Measurements from ENCODE around the gene ATP8B3. TPM values are rescaled to one million over a fixed set of nuclear protein-coding genes. Genes with fewer than 3 reads are reported as not detected.

ATP8B3 gene
- total RNA-seq, 1 donor from 2014 or later, result 1.4 TPM

DNA sequence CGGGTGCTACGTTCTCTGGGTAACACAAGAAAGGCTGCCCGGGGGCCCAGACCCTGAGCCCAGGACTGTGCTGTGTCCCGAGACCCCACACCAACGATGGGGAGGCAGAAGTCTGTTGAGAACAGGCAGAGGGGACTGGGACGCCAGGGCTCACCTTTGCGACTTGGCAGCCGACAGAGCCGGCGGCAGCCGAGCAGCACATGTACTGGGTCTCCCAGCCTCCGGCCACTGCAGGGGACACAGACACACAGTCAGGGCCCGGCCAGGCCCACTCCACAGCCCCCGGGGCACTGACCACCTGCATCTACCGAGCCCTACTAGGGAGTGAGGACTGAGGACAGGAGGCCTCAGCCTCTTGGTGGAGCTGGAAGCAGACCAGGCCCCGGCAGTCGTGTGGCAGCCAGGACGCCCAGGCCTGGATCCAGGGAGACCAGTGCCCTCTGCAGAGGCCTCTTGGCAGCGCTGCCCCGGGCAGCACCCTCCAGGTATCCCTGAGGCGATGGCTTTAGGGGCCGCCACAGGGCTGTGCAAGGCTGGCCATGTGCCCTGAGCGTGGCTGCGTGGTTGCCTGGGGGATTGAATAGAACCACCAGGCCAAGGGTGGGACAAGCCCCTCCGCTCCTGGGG, 5.6 kb upstream of the ATP8B3 start:
- DNase-seq (ENCODE audit: low spot score) (no peak), ATAC-seq (peak; percentile 4)

DNA sequence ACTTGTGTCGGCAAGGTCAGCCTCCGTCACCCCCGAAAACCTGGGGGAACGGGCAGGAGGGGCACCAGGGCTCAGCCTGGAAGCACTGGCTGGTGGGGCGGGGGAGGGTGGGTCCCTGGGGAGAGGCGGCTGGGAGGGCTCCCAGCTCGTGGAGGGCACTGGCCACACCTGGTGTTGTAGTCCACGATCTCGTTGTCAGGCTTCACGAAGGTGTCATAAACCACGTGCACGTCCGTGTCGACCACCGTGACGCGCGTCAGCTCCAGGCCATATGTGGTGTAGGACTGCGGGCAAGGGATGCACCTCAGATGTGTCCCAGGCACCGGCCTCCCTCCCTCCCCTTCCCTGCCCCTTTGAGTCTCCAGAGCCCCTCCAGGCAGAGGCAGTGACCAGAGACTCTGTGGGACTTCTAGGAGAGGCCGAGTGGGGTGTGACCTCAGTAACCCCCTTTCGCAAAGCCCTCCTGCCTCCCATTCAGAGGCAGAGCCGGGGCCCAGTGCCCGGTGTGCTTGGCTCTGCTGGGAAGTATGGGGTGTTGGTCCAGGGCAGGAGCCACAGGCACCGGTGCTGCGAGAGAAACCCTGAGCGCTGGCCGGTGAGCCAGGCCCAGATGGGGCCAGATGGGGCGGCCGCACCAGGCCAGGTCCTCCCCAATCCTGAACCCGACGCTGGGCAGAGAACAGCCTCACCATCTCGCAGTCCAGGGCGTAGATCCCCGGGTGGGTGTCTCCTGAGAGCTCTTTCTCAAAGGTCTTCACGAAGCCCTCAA, 4.6 kb upstream of the ATP8B3 start:
- ATAC-seq (no peak), DNase-seq (ENCODE audit: low spot score) (no peak)

DNA sequence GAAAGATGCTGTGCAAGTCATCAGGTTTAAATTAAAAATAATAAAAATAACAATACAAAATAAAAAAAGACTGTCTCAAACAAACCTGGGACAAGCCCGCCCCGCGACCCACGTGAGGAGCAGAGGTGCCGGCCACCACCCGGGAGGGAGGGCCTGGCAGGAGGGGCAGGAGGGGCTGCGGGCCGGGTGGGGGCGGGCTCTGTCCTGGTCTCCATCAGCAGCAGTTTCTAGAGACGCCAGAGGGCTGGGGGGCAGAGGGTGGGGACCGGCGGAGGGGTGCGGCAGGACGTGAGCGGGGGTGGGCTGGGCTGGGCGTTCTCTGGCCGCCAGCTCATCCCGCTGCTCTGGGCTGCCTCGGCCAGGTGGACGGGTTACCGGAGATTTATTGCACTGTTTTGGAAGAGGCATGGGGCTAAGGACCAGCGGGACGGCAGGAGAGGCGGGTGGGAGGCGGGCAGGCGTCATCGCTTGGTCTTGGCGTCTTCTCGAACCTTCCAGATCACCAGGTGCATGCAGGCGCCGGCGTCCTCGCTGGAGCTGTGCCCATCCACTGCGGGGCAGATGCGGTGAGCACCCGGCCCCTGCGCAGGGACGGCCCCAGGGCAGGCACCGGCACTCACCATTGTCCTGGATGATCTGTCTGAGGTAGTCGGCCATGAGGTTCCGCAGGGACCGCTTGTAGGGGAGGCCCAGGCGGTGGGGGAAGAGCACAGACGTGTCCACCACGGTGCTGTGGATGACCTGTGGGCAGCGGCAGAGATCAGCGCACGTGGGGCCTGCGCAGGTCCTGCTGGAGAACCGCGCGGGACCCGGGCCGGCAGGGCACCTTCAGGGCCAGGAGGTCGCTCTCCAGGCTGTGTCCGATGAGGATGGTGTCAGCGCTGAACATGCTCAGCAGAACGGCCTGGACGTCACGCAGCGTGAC, 3.8 kb upstream of the ATP8B3 start:
- ATAC-seq (no peak), DNase-seq (ENCODE audit: low spot score) (no peak)

DNA sequence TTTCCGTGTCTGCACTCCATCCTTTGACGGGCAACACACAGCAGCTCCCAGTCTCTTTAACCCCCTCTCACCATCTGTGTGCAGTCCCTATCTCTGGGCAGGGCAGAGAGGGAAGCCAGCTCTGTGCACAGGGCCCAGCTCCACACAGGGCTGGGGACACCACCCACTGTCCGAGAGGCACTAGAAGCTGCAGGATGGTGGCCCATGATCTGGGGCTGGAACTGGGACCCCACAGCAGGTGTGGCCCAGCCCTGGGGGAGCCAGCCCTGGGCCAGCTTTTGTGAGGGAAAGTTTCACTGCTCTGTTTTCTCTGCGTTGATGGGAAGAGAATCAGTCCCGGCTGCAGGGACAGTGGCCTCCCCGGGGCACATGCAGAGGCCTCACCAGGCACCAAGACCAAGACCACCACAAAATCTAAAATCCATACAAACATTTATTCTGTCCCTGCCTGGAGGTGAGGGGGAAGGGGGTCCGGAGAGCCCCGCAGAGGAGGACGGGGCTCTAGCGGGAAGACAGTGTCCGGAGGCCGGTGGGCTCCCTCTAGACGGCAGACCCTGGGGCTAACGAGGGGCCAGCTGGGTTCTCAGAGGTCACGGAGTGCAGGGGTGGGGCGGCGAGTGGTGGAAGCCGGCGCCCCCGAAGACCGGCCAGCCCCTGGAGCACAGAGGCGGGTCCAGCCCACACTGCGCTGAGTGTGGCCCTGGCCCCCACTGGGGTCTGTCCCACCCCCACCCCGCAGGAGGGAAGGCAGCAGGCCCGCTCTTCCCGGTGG, 2.9 kb upstream of the ATP8B3 start:
- DNase-seq (ENCODE audit: low spot score) (no peak), ATAC-seq (no peak)

- ATAC-seq, result no peak
- no peak for DNase-seq (ENCODE audit: low spot score)
These were observed 2.3 kb upstream of the ATP8B3 start for GRCh38 chr19:1814391-1814790.

DNA sequence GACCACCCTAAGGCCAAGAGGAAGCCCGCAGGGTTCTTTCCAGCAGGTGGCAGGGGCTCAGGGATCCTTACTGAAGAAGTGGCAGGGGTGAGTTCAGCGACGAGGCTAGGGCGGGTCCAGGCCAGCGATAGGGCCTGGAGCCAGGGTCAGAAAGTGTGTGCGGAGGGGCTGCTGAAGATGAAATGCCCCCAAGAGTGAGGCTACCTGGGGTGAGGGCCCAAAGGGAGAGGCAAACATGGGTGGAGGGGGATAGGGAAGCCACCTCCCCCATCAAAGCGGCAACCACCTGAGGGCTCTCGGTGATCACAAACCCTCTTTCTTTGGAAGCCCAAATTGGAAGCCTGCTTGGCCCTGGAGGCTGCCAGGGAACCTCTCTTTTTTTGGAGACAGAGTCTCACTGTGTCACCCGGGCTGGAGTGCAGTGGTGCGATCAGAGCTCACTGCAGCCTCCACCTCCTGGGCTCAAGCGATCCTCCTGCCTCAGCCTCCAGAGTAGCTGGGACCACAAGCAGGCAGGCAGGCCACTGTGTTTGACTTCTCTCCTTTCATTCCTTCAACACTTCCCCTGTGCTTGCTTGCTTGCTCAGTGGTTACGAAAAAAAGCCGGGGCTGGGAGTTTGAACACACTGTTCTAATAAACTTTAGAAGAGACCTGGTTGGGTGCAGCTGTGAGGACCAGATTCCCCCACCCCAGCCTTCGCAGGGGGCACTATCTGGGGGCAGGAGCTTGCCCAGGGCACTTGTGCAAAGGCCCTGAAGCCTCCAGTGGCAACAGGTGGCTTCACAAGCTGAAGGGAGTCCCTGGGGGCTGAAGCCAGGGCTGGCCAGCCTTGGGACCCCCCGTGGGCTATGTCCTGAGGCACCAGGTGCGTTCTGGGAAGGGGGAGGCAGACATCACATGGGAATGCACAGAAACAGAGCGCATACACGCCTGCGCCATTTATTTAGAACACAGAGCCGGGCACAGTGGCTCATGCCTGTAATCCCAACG, 1.4 kb upstream of the ATP8B3 start:
- ATAC-seq, result no peak

DNA sequence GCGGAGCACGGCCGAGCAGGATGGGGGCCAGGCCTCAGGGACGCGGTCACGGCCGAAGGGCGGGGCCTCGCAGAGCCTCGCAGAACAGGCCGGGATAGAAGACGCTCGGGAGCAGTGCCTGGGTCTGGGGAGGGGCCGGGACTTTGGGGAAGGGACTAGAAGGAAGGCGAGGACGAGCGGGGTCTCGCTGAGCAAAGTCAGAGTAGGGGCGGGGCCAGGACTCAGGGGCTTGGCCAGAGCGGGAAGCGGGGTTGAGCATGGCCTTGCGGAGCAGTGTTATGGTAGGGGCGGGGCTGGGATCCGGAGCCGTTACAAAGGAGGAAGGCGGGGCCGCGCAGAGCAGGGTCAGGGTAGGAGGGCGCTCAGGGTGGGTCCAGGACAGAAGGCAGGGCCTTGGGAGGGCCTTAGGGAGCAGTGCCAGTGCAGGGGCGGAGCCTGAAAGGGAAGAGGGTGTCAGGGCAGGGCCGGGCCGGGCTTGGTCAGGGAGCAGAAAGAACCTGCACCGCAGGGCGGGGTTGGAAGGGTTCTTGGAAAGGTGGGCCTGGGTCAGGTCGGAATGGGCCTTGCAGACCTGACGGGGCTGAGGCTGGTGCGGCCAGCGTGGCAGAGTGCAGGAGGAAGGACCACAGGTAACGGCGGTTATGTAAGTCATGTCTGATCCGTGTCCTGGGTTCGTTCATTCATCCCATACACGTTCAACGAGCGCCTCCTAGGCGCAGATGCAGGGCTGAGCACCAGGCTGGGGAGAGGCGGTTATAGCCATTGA, 533 bp upstream of the ATP8B3 start:
- peak; percentile 95 for DNase-seq (ENCODE audit: low spot score)
- peak; percentile 85 for ATAC-seq

More for the DNA sequence above, 1.4 kb upstream of the ATP8B3 start:
- DNase-seq (ENCODE audit: low spot score), result no peak

GRCh38 chr19:1811472-1811894, 593 bp downstream of the ATP8B3 start:
- ATAC-seq, result no peak

DNA sequence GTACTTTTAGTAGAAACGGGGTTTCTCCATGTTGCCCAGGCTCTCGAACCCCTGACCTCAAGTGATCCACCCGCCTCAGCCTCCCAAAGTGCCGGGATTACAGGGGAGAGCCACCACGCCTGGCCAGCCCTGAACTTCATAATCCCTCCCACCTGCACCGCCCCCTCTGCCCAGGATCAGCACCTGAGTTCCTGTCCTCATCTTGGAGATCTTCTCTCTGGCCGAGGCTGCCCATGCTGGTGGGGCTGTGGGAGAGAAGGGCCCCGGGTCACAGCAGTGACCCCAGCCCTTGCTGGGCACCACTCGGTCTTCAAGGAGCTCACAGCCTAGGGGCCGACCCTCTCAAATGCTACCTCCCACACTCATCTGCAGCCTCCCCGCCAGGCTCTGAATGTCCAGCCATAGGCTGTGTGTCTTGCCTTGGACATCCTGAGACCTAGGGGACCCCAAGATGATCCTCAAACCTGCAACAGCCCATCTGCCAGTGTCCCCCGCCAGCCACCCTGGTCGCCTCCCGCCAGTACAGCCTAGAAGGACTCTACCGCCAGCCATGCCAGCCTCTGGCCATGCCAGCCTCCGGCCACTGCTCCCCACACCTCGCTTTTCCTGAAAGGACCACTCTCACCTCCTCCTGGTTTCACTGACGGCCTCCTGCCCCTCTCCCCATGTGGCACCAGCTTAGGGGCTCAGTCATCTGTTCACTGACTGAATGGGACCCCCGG, 1.5 kb downstream of the ATP8B3 start:
- DNase-seq (ENCODE audit: low spot score), result no peak
- ATAC-seq, result no peak

More at GRCh38 chr19:1811472-1811894, 593 bp downstream of the ATP8B3 start:
- DNase-seq (ENCODE audit: low spot score), result peak; percentile 73

DNA sequence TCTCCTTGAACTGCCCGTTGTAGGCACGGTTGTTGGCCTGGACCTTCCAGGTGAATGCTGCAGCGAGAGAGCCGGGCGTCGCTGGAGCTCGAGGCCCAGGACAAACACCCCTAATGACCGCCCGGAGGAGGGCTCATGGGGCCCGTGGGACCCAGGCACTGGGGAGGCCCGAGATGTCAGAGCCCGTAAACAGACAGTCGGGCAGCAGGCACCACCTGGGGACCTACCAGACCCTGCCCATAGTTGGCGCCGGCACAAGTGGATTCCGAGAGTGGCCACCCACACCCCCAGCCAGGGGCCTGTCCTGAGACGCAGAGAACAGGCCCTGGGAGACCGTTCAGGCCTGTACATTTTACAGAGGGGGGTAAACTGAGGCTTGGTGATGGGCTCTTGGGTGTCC, 2.4 kb downstream of the ATP8B3 start:
- ATAC-seq (no peak), DNase-seq (ENCODE audit: low spot score) (no peak)

- no peak for DNase-seq (ENCODE audit: low spot score)
- no peak for ATAC-seq
These were observed 3.7 kb downstream of the ATP8B3 start for GRCh38 chr19:1808395-1808731.

- DNase-seq (ENCODE audit: low spot score) (no peak), ATAC-seq (no peak)
These were observed 4.2 kb downstream of the ATP8B3 start for GRCh38 chr19:1807695-1808394.

DNA sequence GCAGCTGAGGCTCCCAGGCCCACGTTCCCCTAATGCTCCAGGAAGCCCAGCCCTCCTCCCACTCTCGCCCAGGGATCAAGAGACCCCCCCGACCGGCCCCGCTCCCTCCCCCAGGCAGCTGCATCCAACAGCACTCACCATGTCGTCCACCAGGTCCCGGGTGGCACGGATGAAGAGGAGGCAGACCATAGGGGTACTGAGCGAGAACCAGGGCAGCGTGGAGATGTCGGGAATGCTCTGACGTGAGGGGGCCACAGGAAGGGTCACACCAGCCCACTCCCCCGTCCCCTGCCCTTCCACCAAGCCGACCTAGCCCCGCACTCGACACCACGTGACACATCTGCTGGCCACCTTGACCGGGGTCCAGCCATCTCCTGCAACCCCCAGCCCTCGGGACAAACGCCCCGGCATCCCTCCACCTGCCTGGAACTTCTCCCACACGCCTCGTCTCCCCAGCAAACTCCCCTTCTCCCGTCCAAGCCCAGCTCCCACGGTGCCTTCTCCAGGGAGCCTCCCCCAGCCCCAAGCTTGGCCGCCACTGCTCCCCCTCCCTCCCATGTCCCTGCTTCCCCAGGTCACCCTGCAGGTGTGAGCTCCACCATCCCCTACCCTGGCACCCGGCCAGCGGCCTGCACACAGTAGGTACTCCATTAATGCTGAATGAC, 4.9 kb downstream of the ATP8B3 start:
- no peak for DNase-seq (ENCODE audit: low spot score)
- no peak for ATAC-seq

GRCh38 chr19:1806184-1807029, 5.7 kb downstream of the ATP8B3 start:
- no peak for DNase-seq (ENCODE audit: low spot score)
- no peak for ATAC-seq

DNA sequence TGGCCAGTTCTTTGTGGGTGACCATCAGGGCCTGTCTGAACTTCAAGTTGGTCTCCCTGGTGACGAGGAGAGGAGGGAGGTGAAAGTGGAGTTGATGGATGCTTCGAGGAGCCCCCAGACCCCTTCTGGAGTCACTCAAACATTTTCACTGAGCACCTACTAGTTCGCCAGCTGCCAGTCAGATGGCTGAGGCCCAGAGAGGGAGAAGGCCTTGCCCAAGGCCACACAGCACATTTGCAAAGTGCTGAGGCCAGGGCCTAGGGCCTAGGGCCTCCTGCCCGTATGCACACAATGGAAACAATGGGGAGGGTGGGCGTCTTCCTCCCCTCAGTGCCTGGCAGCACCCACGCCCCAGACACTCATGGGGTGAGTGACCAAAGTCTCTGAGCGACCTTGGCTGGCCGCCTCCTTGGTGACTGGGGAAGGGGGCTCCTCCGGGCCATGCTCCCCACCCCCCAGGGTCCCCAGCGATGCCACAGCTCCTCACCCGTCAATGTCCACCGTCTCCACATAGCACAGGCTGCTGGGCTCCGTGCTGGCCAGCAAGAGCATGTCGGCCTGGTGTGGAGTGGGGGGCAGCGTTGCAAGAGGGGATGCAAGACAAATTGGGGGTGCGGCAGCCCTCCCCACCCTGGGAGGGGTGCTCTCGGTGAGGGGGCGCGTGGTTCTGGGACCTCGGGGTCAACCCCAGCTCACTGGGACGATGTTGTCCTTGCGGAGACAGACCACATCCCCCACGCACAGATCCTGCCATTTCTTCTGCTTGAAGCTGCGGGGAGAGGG, 6.5 kb downstream of the ATP8B3 start:
- DNase-seq (ENCODE audit: low spot score) (no peak), ATAC-seq (no peak)

Measured in left lobe of liver (tissue), 2 donors.